SJSA1 (cell line): ENCODE data around the gene SLK. TPM values are rescaled to one million over a fixed set of nuclear protein-coding genes. Genes with fewer than 3 reads are reported as not detected.

ENCODE experiments used
- DNase-seq, 2 experiments: peaks; one replicate each; pipeline ENCODE4 v3.0.0-alpha.2; 2015 to 2020; ENCODE audit warnings: low spot score in 2 of 2, low read depth in 1 of 2
- H3K27ac ChIP-seq: fragments of 250-450 bp; sonication (Bioruptor Pico); 2 replicates; pipeline ENCODE4 v1.5.1; 2020; ENCODE audit warnings: mild to moderate bottlenecking, moderate library complexity
- H3K27me3 ChIP-seq: fragments of 250-450 bp; sonication (Bioruptor Pico); replicated peaks from 2 replicates; pipeline ENCODE4 v1.5.1; 2020; ENCODE audit warnings: mild to moderate bottlenecking, moderate library complexity
- H3K36me3 ChIP-seq: fragments of 250-450 bp; sonication (Bioruptor Pico); 2 replicates; pipeline ENCODE4 v1.5.1; 2020; ENCODE audit warnings: mild to moderate bottlenecking
- H3K4me1 ChIP-seq: fragments of 250-450 bp; sonication (Bioruptor Pico); replicated peaks from 2 replicates; pipeline ENCODE4 v1.6.1; 2021; ENCODE audit warnings: mild to moderate bottlenecking
- H3K4me3 ChIP-seq: fragments of 250-450 bp; sonication (Bioruptor Pico); 2 replicates; pipeline ENCODE4 v1.5.1; 2020; ENCODE audit warnings: mild to moderate bottlenecking
- H3K9me3 ChIP-seq: fragments of 250-450 bp; sonication (Bioruptor Pico); replicated peaks from 2 replicates; pipeline ENCODE4 v1.5.1; 2020; ENCODE audit warnings: mild to moderate bottlenecking
- total RNA-seq: library from RNA; depleted of rRNA; stranded (reverse); fragments of >200 nt; shearing (Covaris generic); gene quantifications from 2 replicates; pipeline ENCODE4 v1.2.3, GENCODE V29; 2014

SLK gene
- total RNA-seq, 1 experiment from 2014 or later: 35.5 TPM

DNA sequence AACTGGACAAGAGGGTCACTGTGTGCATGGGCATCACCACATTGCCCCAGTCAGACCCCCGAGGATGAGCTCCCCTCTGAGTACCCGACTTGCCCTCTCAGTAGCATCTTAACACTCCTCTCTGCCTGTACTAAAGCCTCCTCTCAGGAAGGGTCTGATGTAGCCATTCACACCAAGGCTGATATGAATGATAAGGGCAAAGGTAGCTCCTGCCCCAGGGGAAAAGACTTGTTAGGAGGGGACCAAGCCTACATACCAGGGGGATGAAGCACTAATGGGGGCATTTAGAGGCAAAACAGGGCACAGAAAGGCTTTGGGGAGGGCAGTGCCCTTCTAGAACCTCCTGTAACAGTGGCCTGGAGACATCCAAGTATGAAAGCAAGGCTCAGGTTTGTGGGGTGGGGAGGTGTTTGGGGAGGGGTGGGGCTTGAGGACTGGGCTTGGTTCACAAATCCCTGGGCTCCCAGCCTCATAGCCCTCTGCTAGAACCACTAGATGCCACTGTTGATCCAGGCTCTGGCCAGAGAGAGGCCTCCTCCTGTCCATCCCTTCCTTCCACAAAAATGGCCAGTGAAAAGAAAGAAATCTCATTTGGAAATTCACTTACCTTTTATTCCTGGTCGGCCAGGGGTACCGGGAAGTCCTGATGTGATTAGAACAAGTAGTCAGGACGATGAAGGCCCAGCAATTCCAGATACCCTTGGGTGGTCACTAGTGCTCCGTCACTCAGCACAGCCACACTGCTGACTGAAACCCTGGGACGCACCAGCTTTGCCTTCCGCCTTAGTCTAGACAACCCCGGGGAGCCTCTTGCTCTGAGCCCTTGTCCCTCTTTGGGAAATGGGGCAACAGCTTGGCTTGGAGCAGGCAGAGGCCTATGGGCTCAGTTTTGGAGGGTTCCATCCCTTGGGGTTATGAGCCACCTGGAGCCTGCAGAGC is 78.5 kb downstream of the SLK start:
- H3K4me3 ChIP-seq: no peak overlapping the region
- no peak overlapping the region for H3K27ac ChIP-seq
- no peaks in the 10 kb centered on the region for H3K27me3 ChIP-seq
- peak; percentile 34 to 63 for DNase-seq
- H3K4me1 ChIP-seq: peaks cover 11% of the 10 kb centered on the region
- H3K36me3 ChIP-seq: no peaks in the 10 kb centered on the region
- no peaks in the 10 kb centered on the region for H3K9me3 ChIP-seq

- no peaks in the 10 kb centered on the region for H3K27me3 ChIP-seq
- H3K4me1 ChIP-seq: peaks cover 11% of the 10 kb centered on the region
- no peaks in the 10 kb centered on the region for H3K9me3 ChIP-seq
- DNase-seq: no peak
- H3K4me3 ChIP-seq: no peak overlapping the region
- no peaks in the 10 kb centered on the region for H3K36me3 ChIP-seq
- H3K27ac ChIP-seq: no peak overlapping the region
Observed at GRCh38 chr10:104046651-104047050, 79.7 kb downstream of the SLK start.

DNA sequence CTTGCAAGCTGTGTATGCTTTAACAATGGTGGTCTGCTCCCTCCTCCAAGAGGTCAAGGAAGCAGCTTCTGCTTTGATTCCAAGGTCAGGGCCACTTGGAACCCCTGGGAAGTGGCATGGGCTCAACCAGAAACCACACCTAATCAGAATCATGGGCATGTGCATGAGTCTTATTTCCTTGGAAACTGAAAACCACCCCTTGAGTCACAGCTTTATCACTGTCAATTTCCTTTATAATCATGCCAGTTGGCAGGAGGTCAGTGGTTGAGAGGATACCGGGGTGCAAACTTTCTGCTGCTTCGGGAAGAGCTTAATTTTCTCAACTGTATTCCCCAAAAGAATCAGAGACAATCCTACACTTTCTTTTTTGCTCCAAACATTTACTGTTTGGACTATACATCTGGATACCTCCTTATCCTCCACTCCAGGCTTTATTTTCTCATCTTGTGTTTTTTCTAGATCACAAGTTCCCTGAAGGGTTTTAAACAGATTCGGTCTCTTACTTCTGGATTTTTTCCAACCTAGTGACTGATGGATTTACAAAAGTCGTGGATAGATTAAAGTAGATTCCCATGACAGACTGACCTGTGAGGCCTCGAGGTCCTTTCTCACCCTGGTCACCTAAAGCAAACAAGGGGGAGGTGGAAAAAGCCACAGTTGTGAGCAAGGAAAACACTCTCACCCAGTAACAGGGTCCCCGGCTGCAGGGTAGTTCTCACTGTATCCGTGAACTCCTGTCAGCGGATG is 82.7 kb downstream of the SLK start:
- no peak for DNase-seq
- H3K27ac ChIP-seq: no peak overlapping the region
- H3K4me3 ChIP-seq: no peak overlapping the region
- peaks cover 20% of the 10 kb centered on the region for H3K4me1 ChIP-seq
- no peaks in the 10 kb centered on the region for H3K36me3 ChIP-seq
- no peaks in the 10 kb centered on the region for H3K9me3 ChIP-seq
- no peaks in the 10 kb centered on the region for H3K27me3 ChIP-seq

- no peak for DNase-seq
- Histone ChIP-seq H3K27ac (no peak overlapping the region), H3K36me3 (no peaks in the 10 kb centered on the region), H3K4me1 (peaks cover 25% of the 10 kb centered on the region), H3K4me3 (no peak overlapping the region), H3K9me3 (no peaks in the 10 kb centered on the region), H3K27me3 (no peaks in the 10 kb centered on the region)
Observed at GRCh38 chr10:104052431-104052830, 85.5 kb downstream of the SLK start.

GRCh38 chr10:104053201-104053600 is 86.3 kb downstream of the SLK start:
- no peaks in the 10 kb centered on the region for H3K9me3 ChIP-seq
- H3K27ac ChIP-seq: no peak overlapping the region
- H3K4me1 ChIP-seq: peaks cover 25% of the 10 kb centered on the region
- H3K4me3 ChIP-seq: no peak overlapping the region
- no peaks in the 10 kb centered on the region for H3K36me3 ChIP-seq
- no peaks in the 10 kb centered on the region for H3K27me3 ChIP-seq
- no peak for DNase-seq

- peak; percentile 22 to 62 for DNase-seq
- Histone ChIP-seq H3K27me3 (no peaks in the 10 kb centered on the region), H3K9me3 (no peaks in the 10 kb centered on the region), H3K4me1 (peaks cover 20% of the 10 kb centered on the region), H3K27ac (no peak overlapping the region; the same call in 1 of the 2 replicates), H3K4me3 (no peak overlapping the region), H3K36me3 (no peaks in the 10 kb centered on the region)
Observed at GRCh38 chr10:104054430-104054829, 87.5 kb downstream of the SLK start.

DNA sequence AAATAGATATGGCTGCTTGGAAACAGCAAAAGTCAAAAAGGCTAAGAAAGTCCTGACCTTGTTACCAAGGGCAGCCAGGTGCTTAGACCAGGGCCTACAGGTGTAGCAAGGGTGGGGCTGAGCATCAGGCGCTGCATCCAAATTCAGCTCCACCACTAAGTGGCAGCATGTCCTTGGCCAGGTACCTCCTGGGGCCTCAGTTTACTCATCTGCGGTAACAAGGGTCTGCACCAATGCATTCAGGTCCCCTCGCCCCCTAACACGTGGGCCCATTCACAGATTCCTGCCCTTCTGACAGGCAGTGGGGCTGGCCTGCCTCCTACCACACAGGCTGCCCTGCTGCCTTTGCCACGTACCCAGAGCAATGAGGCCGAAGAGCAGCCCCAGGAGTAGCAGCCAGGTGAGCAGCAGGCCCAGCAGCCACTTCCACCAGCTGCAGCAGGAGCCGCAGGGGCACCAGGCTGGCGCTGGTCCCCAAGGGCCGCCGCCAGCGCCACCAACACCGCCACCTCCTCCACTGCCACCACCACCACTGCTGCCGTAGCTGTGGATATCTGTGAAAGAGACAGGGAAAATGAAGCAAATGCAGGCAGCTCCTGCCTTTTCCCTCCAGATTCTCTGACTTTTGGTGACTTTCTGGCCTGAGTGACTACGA is 89.8 kb downstream of the SLK start:
- Histone ChIP-seq H3K4me3 (no peak overlapping the region), H3K4me1 (peaks cover 14% of the 10 kb centered on the region), H3K27me3 (no peaks in the 10 kb centered on the region), H3K36me3 (no peaks in the 10 kb centered on the region), H3K9me3 (no peaks in the 10 kb centered on the region), H3K27ac (no peak overlapping the region)
- DNase-seq: no peak

DNA sequence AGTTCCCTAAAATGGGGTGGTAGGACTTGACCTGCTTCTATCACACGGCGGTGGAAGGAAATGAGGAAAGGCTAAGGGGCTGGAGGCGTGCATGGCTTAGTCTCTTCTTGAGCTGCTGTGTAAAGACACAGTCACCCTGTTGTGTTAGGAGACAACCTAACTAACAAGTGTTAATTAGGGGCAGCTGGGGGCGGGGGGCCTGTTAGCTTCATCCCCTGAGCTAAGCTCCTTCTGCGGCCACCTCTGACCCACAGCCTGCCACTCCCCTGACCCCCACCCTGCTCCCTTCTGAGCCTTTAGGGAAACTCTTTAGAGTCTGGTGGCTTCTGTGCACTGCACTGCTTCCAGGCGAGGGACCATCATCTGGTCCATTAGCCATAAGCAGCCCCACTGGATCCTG is 90.8 kb downstream of the SLK start:
- Histone ChIP-seq H3K36me3 (no peaks in the 10 kb centered on the region), H3K9me3 (no peaks in the 10 kb centered on the region), H3K27ac (no peak overlapping the region), H3K27me3 (no peaks in the 10 kb centered on the region), H3K4me3 (no peak overlapping the region), H3K4me1 (peaks cover 14% of the 10 kb centered on the region)
- no peak for DNase-seq

GRCh38 chr10:104059364-104059763 is 92.4 kb downstream of the SLK start:
- Histone ChIP-seq H3K4me1 (peaks cover 8% of the 10 kb centered on the region), H3K36me3 (no peaks in the 10 kb centered on the region), H3K4me3 (no peak overlapping the region)

DNA sequence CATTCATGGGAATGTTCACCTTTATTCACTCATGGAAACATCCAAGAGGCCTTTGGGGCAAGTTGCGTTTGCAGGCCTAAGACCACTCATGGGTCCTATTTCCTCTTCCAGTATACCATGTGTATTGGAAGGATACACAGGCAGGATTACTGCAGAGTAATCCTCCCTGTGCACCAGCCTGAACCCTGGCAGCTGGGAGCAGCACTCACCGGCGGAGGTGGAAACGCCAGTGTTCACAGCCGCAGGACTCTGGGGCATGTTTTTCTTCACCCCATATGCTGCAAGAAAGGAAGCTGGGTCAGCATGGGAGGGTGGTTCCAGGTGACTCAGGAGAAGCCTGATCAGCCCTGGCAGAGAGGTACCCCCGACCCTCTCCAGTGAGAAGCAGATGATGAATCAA is 94.3 kb downstream of the SLK start:
- DNase-seq: no peak
- Histone ChIP-seq H3K36me3 (no peaks in the 10 kb centered on the region), H3K27me3 (no peaks in the 10 kb centered on the region), H3K27ac (no peak overlapping the region), H3K9me3 (no peaks in the 10 kb centered on the region), H3K4me1 (no peaks in the 10 kb centered on the region), H3K4me3 (no peak overlapping the region)

More at GRCh38 chr10:104059364-104059763, 92.4 kb downstream of the SLK start:
- no peak for DNase-seq
- H3K27me3 ChIP-seq: no peaks in the 10 kb centered on the region
- no peak overlapping the region for H3K27ac ChIP-seq
- H3K9me3 ChIP-seq: no peaks in the 10 kb centered on the region

- Histone ChIP-seq H3K9me3 (no peaks in the 10 kb centered on the region), H3K27me3 (0 out of 2 replicates have a peak, but pooled peaks cover 3% of the 10 kb centered on the region), H3K27ac (no peak overlapping the region), H3K36me3 (no peaks in the 10 kb centered on the region), H3K4me3 (no peak overlapping the region), H3K4me1 (no peaks in the 10 kb centered on the region)
- DNase-seq: no peak
Observed at GRCh38 chr10:104065748-104066147, 98.8 kb downstream of the SLK start.

GRCh38 chr10:104066945-104067344 is 100.0 kb downstream of the SLK start:
- Histone ChIP-seq H3K36me3 (no peaks in the 10 kb centered on the region), H3K4me1 (no peaks in the 10 kb centered on the region), H3K9me3 (no peaks in the 10 kb centered on the region), H3K27me3 (0 out of 2 replicates have a peak, but pooled peaks cover 3% of the 10 kb centered on the region), H3K4me3 (no peak overlapping the region), H3K27ac (no peak overlapping the region)
- DNase-seq: no peak

DNA sequence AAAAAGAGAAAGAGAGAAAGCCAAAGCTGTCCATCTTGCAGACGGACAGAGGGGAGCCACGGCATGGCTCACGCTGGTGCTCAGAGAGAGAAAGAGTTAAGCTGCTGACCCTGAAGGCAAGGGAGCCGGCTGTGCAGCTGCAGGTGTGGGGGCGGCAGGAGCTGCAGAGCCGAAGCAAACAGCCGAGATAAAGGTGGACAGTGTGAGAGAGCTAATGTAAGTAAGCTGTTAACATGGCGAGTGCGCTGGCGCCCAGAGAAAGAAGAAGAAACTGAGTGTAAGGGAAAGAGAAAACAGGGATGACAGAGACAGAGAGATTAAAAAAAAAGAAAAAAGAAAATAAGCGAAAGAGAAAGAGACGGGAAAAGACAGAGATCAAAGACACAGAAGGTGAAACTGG is 100.6 kb downstream of the SLK start:
- Histone ChIP-seq H3K4me1 (no peaks in the 10 kb centered on the region), H3K9me3 (no peaks in the 10 kb centered on the region), H3K27ac (no peak overlapping the region), H3K36me3 (no peaks in the 10 kb centered on the region), H3K27me3 (0 out of 2 replicates have a peak, but pooled peaks cover 6% of the 10 kb centered on the region), H3K4me3 (no peak overlapping the region)
- DNase-seq: no peak
